Measurements from ENCODE around the gene RSPH6A.

The RSPH6A gene

DNA sequence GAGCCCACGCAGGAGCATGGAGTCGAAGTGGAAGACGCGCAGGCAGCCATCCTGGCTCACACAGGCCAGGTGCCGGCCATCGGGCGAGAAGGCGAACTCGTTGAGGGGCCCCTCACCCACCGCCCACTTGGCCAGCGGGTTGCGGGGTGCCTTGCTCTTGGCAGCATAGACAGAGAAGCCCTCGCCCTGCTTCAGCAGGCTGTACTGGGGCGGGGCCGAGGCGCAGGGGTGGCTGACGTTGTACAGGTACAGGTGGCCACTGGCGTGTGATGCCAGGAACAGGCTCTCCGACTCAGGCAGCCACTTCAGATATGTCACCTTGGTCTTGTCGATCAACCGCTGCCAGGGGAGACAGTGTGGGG, 28.6 kb downstream of the RSPH6A start:
- no peak for TF ChIP-seq CTCF (IDR thresholded peaks at IDR 0.05; ENCODE audit: control insufficient read depth, insufficient read depth, low read depth, low read length, missing control alignments)
- no peak for DNase-seq (ENCODE audit: low read depth)

GRCh38 chr19:45785781-45786532, 29.2 kb downstream of the RSPH6A start:
- no peak for DNase-seq (ENCODE audit: low read depth)
- TF ChIP-seq CTCF (IDR thresholded peaks at IDR 0.05; ENCODE audit: control insufficient read depth, insufficient read depth, low read depth, low read length, missing control alignments): no peak

More for the DNA sequence above, 28.6 kb downstream of the RSPH6A start:
- H3K4me3 ChIP-seq (ENCODE audit: control insufficient read depth, low read depth, low read length): no peak overlapping the region

DNA sequence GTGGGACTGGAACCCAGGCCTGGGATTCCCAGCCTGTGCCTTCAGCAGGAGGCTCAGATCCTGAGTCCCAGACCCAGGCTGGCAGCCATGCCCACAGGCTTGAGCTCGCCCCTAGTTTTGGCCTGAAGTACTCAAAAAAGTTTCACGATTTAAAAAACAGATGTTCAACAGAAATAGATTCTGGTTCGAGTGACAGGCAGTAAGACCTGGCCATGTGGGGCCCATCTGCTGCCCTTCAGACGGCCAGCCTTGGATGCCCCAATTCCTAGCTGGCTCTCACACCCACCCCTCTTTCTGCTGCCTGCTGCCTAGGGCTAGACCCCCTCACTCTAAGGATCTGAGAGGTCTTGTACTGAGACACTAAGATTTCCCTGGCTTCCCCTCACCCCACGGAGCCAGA, 30.0 kb downstream of the RSPH6A start:
- H3K4me3 ChIP-seq (ENCODE audit: control insufficient read depth, low read depth, low read length): no peak overlapping the region
- TF ChIP-seq CTCF (IDR thresholded peaks at IDR 0.05; ENCODE audit: control insufficient read depth, insufficient read depth, low read depth, low read length, missing control alignments): no peak
- no peak for DNase-seq (ENCODE audit: low read depth)

More at GRCh38 chr19:45785781-45786532, 29.2 kb downstream of the RSPH6A start:
- H3K4me3 ChIP-seq (ENCODE audit: control insufficient read depth, low read depth, low read length): no peak overlapping the region

- TF ChIP-seq CTCF (IDR thresholded peaks at IDR 0.05; ENCODE audit: control insufficient read depth, insufficient read depth, low read depth, low read length, missing control alignments): no peak
- no peak overlapping the region for H3K4me3 ChIP-seq (ENCODE audit: control insufficient read depth, low read depth, low read length)
- no peak for DNase-seq (ENCODE audit: low read depth)
These were observed 31.0 kb downstream of the RSPH6A start for GRCh38 chr19:45784096-45784495.

- DNase-seq (ENCODE audit: low read depth): peak; percentile 46
These were observed 32.0 kb downstream of the RSPH6A start for GRCh38 chr19:45782820-45783785.

More at GRCh38 chr19:45782820-45783785, 32.0 kb downstream of the RSPH6A start:
- TF ChIP-seq CTCF (IDR thresholded peaks at IDR 0.05; ENCODE audit: control insufficient read depth, insufficient read depth, low read depth, low read length, missing control alignments): no peak
- peak overlapping the region; percentile 72 for H3K4me3 ChIP-seq (ENCODE audit: control insufficient read depth, low read depth, low read length)
